ENCODE results near the gene RCVRN.

RCVRN gene

DNA sequence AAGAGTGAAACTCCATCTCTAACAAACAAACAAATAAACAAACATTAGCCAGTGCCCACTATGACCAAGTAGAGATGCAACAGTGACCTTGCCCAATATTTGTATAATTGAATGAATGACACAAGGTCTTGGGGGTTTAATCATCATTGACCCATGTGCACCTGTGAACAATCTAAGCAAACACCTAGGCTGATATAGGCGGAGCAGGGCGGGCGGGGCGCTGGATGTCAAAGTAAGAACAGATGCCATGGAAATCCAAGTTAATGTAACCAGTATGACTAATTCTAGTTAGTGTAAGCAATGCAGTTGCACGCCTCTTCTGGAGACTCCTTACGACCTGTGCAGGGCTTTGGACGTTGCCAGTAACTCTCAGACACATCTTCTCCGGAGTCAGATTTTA, 17.6 kb downstream of the RCVRN start:
- no peak for TF ChIP-seq TEAD4 (IDR thresholded peaks at IDR 0.05)
- TF ChIP-seq, protein P1, sequence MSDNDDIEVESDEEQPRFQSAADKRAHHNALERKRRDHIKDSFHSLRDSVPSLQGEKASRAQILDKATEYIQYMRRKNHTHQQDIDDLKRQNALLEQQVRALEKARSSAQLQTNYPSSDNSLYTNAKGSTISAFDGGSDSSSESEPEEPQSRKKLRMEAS (IDR thresholded peaks at IDR 0.05): no peak
- TF ChIP-seq, protein P2, sequence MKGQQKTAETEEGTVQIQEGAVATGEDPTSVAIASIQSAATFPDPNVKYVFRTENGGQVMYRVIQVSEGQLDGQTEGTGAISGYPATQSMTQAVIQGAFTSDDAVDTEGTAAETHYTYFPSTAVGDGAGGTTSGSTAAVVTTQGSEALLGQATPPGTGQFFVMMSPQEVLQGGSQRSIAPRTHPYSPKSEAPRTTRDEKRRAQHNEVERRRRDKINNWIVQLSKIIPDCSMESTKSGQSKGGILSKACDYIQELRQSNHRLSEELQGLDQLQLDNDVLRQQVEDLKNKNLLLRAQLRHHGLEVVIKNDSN (IDR thresholded peaks at IDR 0.05): no peak
- TF ChIP-seq TCF12 (IDR thresholded peaks at IDR 0.05; ENCODE audit: low read depth): no peak
- no peak for TF ChIP-seq ZBTB7A (IDR thresholded peaks at IDR 0.05; ENCODE audit: low read depth)
- TF ChIP-seq CEBPB (IDR thresholded peaks at IDR 0.05): no peak
- TF ChIP-seq EGR1 (IDR thresholded peaks at IDR 0.05): no peak
- TF ChIP-seq EP300 (IDR thresholded peaks at IDR 0.05; ENCODE audit: borderline replicate concordance): no peak
- no peak for TF ChIP-seq YY1 (IDR thresholded peaks at IDR 0.05; ENCODE audit: low read depth)
- no peak for TF ChIP-seq TAF1 (IDR thresholded peaks at IDR 0.05; ENCODE audit: low read depth)
- TF ChIP-seq, protein P3, sequence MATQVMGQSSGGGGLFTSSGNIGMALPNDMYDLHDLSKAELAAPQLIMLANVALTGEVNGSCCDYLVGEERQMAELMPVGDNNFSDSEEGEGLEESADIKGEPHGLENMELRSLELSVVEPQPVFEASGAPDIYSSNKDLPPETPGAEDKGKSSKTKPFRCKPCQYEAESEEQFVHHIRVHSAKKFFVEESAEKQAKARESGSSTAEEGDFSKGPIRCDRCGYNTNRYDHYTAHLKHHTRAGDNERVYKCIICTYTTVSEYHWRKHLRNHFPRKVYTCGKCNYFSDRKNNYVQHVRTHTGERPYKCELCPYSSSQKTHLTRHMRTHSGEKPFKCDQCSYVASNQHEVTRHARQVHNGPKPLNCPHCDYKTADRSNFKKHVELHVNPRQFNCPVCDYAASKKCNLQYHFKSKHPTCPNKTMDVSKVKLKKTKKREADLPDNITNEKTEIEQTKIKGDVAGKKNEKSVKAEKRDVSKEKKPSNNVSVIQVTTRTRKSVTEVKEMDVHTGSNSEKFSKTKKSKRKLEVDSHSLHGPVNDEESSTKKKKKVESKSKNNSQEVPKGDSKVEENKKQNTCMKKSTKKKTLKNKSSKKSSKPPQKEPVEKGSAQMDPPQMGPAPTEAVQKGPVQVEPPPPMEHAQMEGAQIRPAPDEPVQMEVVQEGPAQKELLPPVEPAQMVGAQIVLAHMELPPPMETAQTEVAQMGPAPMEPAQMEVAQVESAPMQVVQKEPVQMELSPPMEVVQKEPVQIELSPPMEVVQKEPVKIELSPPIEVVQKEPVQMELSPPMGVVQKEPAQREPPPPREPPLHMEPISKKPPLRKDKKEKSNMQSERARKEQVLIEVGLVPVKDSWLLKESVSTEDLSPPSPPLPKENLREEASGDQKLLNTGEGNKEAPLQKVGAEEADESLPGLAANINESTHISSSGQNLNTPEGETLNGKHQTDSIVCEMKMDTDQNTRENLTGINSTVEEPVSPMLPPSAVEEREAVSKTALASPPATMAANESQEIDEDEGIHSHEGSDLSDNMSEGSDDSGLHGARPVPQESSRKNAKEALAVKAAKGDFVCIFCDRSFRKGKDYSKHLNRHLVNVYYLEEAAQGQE (IDR thresholded peaks at IDR 0.05; ENCODE audit: low read depth): no peak
- TF ChIP-seq RAD21 (IDR thresholded peaks at IDR 0.05; ENCODE audit: low read depth): no peak
- TF ChIP-seq NFIC (IDR thresholded peaks at IDR 0.05): no peak
- no peak for TF ChIP-seq FOXM1 (IDR thresholded peaks at IDR 0.05; ENCODE audit: borderline replicate concordance, low read depth)
- TF ChIP-seq CREB1 (IDR thresholded peaks at IDR 0.05; ENCODE audit: low read depth): no peak

DNA sequence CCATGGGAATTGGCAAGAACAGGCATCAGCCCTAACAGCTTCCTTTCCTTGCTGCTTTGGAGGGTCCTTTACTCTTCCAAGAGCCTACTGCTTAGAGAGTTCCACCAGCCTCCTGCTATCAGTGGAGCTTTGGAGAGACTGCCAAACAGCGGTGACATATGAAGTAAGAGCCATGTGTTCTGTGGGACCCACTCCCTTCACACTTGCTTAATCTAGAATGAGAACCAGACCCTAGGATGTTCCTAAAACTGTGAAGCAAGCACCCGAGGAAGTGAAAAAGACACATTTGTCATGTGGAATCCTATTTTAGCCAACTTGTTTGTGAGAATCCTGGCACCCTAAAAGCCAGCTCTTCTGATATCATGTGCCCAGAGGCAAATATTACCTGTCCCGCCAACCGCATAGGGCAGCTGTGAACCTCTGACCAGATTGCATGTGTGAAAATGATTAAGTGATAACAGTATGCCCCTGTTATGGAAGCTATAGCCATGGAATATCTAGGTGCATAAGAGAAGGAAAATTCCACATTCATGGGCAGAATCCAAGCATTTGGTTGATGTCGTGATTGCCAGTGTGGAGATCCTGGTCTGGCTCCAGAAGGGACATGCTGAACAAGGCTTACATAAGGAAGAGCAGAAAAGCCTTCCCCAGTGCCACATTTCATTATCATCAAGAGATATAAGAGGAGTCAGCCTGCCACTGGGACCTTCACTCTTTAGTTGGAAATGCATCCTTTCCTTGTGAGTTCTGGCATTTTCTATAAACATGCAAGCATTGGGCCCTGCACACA, 18.7 kb downstream of the RCVRN start:
- no peak for TF ChIP-seq CEBPB (IDR thresholded peaks at IDR 0.05)
- TF ChIP-seq NFIC (IDR thresholded peaks at IDR 0.05): no peak
- TF ChIP-seq EP300 (IDR thresholded peaks at IDR 0.05; ENCODE audit: borderline replicate concordance): no peak
- TF ChIP-seq, protein P1 (IDR thresholded peaks at IDR 0.05): no peak
- TF ChIP-seq, protein P2 (IDR thresholded peaks at IDR 0.05): no peak
- TF ChIP-seq YY1 (IDR thresholded peaks at IDR 0.05; ENCODE audit: low read depth): no peak

DNA sequence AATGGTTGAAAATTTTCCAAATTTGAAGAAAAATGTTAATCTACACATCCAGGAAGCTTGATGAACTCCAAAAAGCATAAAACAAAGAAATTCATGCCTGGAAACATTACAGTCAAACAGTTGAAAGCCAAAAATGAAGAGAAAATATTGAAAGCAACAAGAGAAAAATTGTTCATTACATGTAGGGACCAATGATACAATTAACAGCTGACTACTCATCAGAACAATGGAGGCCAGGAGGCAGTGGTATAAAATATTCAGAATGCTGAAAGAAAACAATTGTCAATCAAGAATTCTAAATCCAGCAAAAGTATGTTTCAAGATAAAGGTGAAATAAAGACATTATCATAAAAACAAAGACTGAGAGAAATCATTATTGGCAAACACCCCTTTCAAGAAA, 21.6 kb downstream of the RCVRN start:
- TF ChIP-seq, protein P2 (IDR thresholded peaks at IDR 0.05): no peak
- TF ChIP-seq FOXM1 (IDR thresholded peaks at IDR 0.05; ENCODE audit: borderline replicate concordance, low read depth) (no peak), EGR1 (IDR thresholded peaks at IDR 0.05) (no peak), EP300 (IDR thresholded peaks at IDR 0.05; ENCODE audit: borderline replicate concordance) (no peak), CREB1 (IDR thresholded peaks at IDR 0.05; ENCODE audit: low read depth) (no peak), YY1 (IDR thresholded peaks at IDR 0.05; ENCODE audit: low read depth) (no peak), TEAD4 (IDR thresholded peaks at IDR 0.05) (no peak), ZBTB7A (IDR thresholded peaks at IDR 0.05; ENCODE audit: low read depth) (no peak), CEBPB (IDR thresholded peaks at IDR 0.05) (no peak), TAF1 (IDR thresholded peaks at IDR 0.05; ENCODE audit: low read depth) (no peak), TCF12 (IDR thresholded peaks at IDR 0.05; ENCODE audit: low read depth) (no peak), RAD21 (IDR thresholded peaks at IDR 0.05; ENCODE audit: low read depth) (no peak), NFIC (IDR thresholded peaks at IDR 0.05) (no peak)
- TF ChIP-seq, protein P3 (IDR thresholded peaks at IDR 0.05; ENCODE audit: low read depth): no peak
- TF ChIP-seq, protein P1 (IDR thresholded peaks at IDR 0.05): no peak

DNA sequence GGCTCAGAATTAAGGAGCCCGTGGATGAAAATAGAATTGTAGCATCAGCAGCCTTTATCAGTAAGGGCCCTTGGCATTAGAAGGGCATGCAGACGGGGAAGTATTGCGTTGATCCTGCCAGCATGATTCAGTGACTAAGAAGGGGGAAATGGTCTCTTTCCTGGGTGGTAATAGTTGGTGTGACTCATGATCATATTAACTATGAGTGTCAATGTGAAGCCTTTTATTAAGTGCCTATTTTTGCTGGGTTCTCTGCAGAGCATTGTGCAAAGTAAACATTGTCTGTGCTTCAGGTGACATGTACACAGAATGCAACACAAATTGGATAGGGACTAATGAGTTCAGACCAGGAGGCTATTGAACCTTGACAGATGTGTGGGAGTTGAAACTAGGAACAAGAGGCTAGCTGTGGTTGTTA, 24.5 kb downstream of the RCVRN start:
- TF ChIP-seq EP300 (IDR thresholded peaks at IDR 0.05; ENCODE audit: borderline replicate concordance) (no peak), FOXM1 (IDR thresholded peaks at IDR 0.05; ENCODE audit: borderline replicate concordance, low read depth) (no peak), TAF1 (IDR thresholded peaks at IDR 0.05; ENCODE audit: low read depth) (no peak), TEAD4 (IDR thresholded peaks at IDR 0.05) (no peak), RAD21 (IDR thresholded peaks at IDR 0.05; ENCODE audit: low read depth) (no peak), EGR1 (IDR thresholded peaks at IDR 0.05) (no peak), TCF12 (IDR thresholded peaks at IDR 0.05; ENCODE audit: low read depth) (no peak), NFIC (IDR thresholded peaks at IDR 0.05) (no peak), ZBTB7A (IDR thresholded peaks at IDR 0.05; ENCODE audit: low read depth) (no peak), CREB1 (IDR thresholded peaks at IDR 0.05; ENCODE audit: low read depth) (no peak), CEBPB (IDR thresholded peaks at IDR 0.05) (no peak), YY1 (IDR thresholded peaks at IDR 0.05; ENCODE audit: low read depth) (no peak)
- TF ChIP-seq, protein P2 (IDR thresholded peaks at IDR 0.05): no peak
- TF ChIP-seq, protein P1 (IDR thresholded peaks at IDR 0.05): no peak
- TF ChIP-seq, protein P3 (IDR thresholded peaks at IDR 0.05; ENCODE audit: low read depth): no peak

Data from Ishikawa (cell line).